ENCODE results near the gene ZNF23.

DNA sequence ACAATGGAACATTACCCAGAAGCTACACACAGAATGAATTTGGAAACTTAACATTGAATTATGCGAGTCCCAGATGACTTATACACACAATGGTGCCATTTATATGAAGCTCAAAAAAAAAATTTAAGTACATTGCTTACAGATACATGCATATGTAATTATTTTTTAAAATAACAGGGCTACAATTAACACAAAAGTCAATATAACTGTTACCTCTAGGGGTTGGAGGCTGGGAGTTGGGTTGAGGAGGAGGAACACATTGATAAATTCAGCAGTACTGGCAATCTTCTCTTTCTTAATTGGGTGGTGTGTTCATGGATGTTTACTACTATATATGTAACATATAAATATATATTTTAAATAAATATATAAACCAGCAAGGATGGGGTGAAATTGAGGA, 1.1 kb downstream of the ZNF23 start:
- TF ChIP-seq EZH2 (IDR thresholded peaks at IDR 0.05; ENCODE audit: insufficient read depth, poor library complexity, severe bottlenecking) (no peak), EZH2phosphoT487 (IDR thresholded peaks at IDR 0.05; ENCODE audit: insufficient read depth, low read depth) (no peak)
